ENCODE measurements around the gene RNF112. TPM values are rescaled to one million over a fixed set of nuclear protein-coding genes. Genes with fewer than 3 reads are reported as not detected.
A peak's percentile ranks its signal among the peaks of the same experiment; 100 is the strongest.

Gene RNF112
- total RNA-seq, 4 donors from 2014 or later = 1.4 to 7.6 (median 2.6) TPM

- no peak for ATAC-seq
- no peaks in the 10 kb centered on the region for H3K36me3 ChIP-seq
- no peak overlapping the region for H3K27ac ChIP-seq
- H3K4me3 ChIP-seq = no peak overlapping the region
- H3K9me3 ChIP-seq = no peaks in the 10 kb centered on the region
- WGBS, 2 donors (ENCODE audit: low coverage in 1 of 2) = 88 to 90% methylated on average over 6 of the region's 6 CpGs
- no peak for TF ChIP-seq CTCF (IDR thresholded peaks at IDR 0.05)
- TF ChIP-seq POLR2A (IDR thresholded peaks at IDR 0.05) = no peak
- no peak for TF ChIP-seq EP300 (IDR thresholded peaks at IDR 0.05)
- TF ChIP-seq POLR2AphosphoS5 (IDR thresholded peaks at IDR 0.05) = no peak
- peaks cover 0 to 27% (median 18%) of the 10 kb centered on the region in 3 donors for H3K4me1 ChIP-seq
- no peaks in the 10 kb centered on the region for H3K27me3 ChIP-seq
Measured at GRCh38 chr17:19421926-19422325, 10.9 kb downstream of the RNF112 start.

GRCh38 chr17:19424934-19425868 lies 14.2 kb downstream of the RNF112 start:
- TF ChIP-seq POLR2AphosphoS5 (IDR thresholded peaks at IDR 0.05) = no peak
- TF ChIP-seq EP300 (IDR thresholded peaks at IDR 0.05) = no peak
- TF ChIP-seq CTCF (IDR thresholded peaks at IDR 0.05) = no peak
- TF ChIP-seq POLR2A (IDR thresholded peaks at IDR 0.05) = no peak
- Histone ChIP-seq H3K4me1 (peaks cover 0 to 30% (median 11%) of the 10 kb centered on the region in 3 donors), H3K36me3 (no peaks in the 10 kb centered on the region), H3K4me3 (no peak overlapping the region), H3K27me3 (no peaks in the 10 kb centered on the region), H3K27ac (peak overlapping the region in 3 of 4 donors; percentile 45 to 59 (median 53)), H3K9me3 (no peaks in the 10 kb centered on the region)
- WGBS, 2 donors (ENCODE audit: low coverage in 1 of 2) = 30 to 38% methylated on average over 7 to 8 of the region's 8 CpGs
- ATAC-seq = peak; percentile 83

- no peaks in the 10 kb centered on the region for H3K36me3 ChIP-seq
- WGBS, 2 donors (ENCODE audit: low coverage in 1 of 2) = 96 to 100% methylated on average over 2 to 5 of the region's 5 CpGs
- H3K4me3 ChIP-seq = no peak overlapping the region
- peak overlapping the region in 1 of 4 donors; percentile 53 for H3K27ac ChIP-seq
- H3K27me3 ChIP-seq = no peaks in the 10 kb centered on the region
- peaks cover 0 to 30% (median 11%) of the 10 kb centered on the region in 3 donors for H3K4me1 ChIP-seq
- H3K9me3 ChIP-seq = no peaks in the 10 kb centered on the region
- no peak for ATAC-seq
- TF ChIP-seq CTCF (IDR thresholded peaks at IDR 0.05) (no peak), POLR2A (IDR thresholded peaks at IDR 0.05) (no peak)
Measured at GRCh38 chr17:19426631-19427030, 15.6 kb downstream of the RNF112 start.

GRCh38 chr17:19431691-19432090 lies 20.7 kb downstream of the RNF112 start:
- H3K27me3 ChIP-seq = no peaks in the 10 kb centered on the region
- H3K36me3 ChIP-seq = no peaks in the 10 kb centered on the region
- WGBS, 2 donors (ENCODE audit: low coverage in 1 of 2) = 75 to 77% methylated on average over 3 of the region's 3 CpGs
- no peak for ATAC-seq
- peaks cover 0 to 8% (median 0%) of the 10 kb centered on the region in 3 donors for H3K4me1 ChIP-seq
- no peaks in the 10 kb centered on the region for H3K9me3 ChIP-seq
- H3K27ac ChIP-seq = no peak overlapping the region
- no peak overlapping the region for H3K4me3 ChIP-seq
- TF ChIP-seq EP300 (IDR thresholded peaks at IDR 0.05) = no peak
- no peak for TF ChIP-seq POLR2A (IDR thresholded peaks at IDR 0.05)
- no peak for TF ChIP-seq POLR2AphosphoS5 (IDR thresholded peaks at IDR 0.05)
- no peak for TF ChIP-seq CTCF (IDR thresholded peaks at IDR 0.05)

GRCh38 chr17:19433255-19433654 lies 22.2 kb downstream of the RNF112 start:
- no peak overlapping the region for H3K4me3 ChIP-seq
- no peak for ATAC-seq
- H3K27me3 ChIP-seq = no peaks in the 10 kb centered on the region
- TF ChIP-seq CTCF (IDR thresholded peaks at IDR 0.05) (no peak), POLR2A (IDR thresholded peaks at IDR 0.05) (no peak), EP300 (IDR thresholded peaks at IDR 0.05) (no peak), POLR2AphosphoS5 (IDR thresholded peaks at IDR 0.05) (no peak)
- no peaks in the 10 kb centered on the region for H3K9me3 ChIP-seq
- peaks cover 0 to 3% (median 0%) of the 10 kb centered on the region in 3 donors for H3K4me1 ChIP-seq
- H3K36me3 ChIP-seq = no peaks in the 10 kb centered on the region
- H3K27ac ChIP-seq = no peak overlapping the region
- WGBS, 2 donors (ENCODE audit: low coverage in 1 of 2) = 64 to 67% methylated on average over 2 to 3 of the region's 5 CpGs
